H1 (cell line): ENCODE measurements around the gene RNU4-1. TPM values are rescaled to one million over a fixed set of nuclear protein-coding genes. Genes with fewer than 3 reads are reported as not detected.

Experiments used
- CTCF ChIA-PET: fragments of 300-600 bp; sonication (Branson Sonifier 250); formaldehyde crosslinking; loops from one replicate; lab custom pipeline; 2021; ENCODE audit not compliant: partially characterized antibody; lab: Charles Lee
- POLR2A ChIA-PET: fragments of 300-600 bp; sonication (Branson Sonifier 250); formaldehyde crosslinking; loops from one replicate; lab custom pipeline; 2021; ENCODE audit warnings: inconsistent platforms; ENCODE audit not compliant: partially characterized antibody; lab: Charles Lee
- DNase-seq, 2 experiments: peaks; one replicate each; pipeline versions ENCODE4 v3.0.0 to v3.0.0-alpha.2; 2010 to 2022; ENCODE audit warnings: low spot score in 2 of 2, low read depth in 1 of 2, mixed read lengths in 1 of 2
- FAIRE-seq: peaks from 2 replicates; lab custom pipeline; 2011; peaks lifted over from hg19 to GRCh38; lab: Jason Lieb, UNC
- H2AFZ ChIP-seq: 2 replicates; pipeline ENCODE4 v1.8.1; 2012; ENCODE audit warnings: low read length, inconsistent platforms
- H2AK5ac ChIP-seq: 2 replicates; pipeline ENCODE4 v1.6.1; 2013; ENCODE audit warnings: low read depth, low read length
- H2BK120ac ChIP-seq: replicated peaks from 2 replicates; pipeline ENCODE3; 2013; ENCODE audit warnings: low read depth, low read length, inconsistent platforms
- H2BK12ac ChIP-seq: 2 replicates; pipeline ENCODE4 v1.6.1; 2013; ENCODE audit warnings: low read depth, low read length
- H2BK15ac ChIP-seq: 2 replicates; pipeline ENCODE4 v1.6.1; 2013; ENCODE audit warnings: low read length
- H2BK20ac ChIP-seq: 2 replicates; pipeline ENCODE4 v1.6.1; 2013; ENCODE audit warnings: low read length
- H2BK5ac ChIP-seq: 2 replicates; pipeline ENCODE4 v1.6.1; 2013; ENCODE audit warnings: low read depth, low read length
- H3K14ac ChIP-seq: 2 replicates; pipeline ENCODE4 v1.6.1; 2013; ENCODE audit warnings: inconsistent platforms; ENCODE audit not compliant: insufficient read length
- H3K18ac ChIP-seq: 2 replicates; pipeline ENCODE4 v1.6.1; 2013; ENCODE audit warnings: low read length; ENCODE audit errors: extremely low read depth
- H3K23ac ChIP-seq: 2 replicates; pipeline ENCODE4 v1.6.1; 2013; ENCODE audit warnings: inconsistent platforms; ENCODE audit not compliant: insufficient read length
- H3K23me2 ChIP-seq: 2 replicates; pipeline ENCODE4 v1.6.1; 2013; ENCODE audit warnings: low read depth, low read length
- H3K27ac ChIP-seq: 2 replicates; pipeline ENCODE4 v1.6.1; 2011; ENCODE audit warnings: low read depth, low read length, inconsistent platforms
- H3K27me3 ChIP-seq, 4 experiments: replicated peaks in 1 of 4; 1 replicate in 1 of 4; 2 replicates in 3 of 4; pipeline versions ENCODE4 v1.6.1 to v1.8.1; 2011 to 2013; ENCODE audit warnings: low read length in 3 of 4, mild to moderate bottlenecking in 3 of 4, inconsistent platforms in 2 of 4, mixed read lengths in 2 of 4, moderate library complexity in 1 of 4; ENCODE audit not compliant: control insufficient read depth in 3 of 4, insufficient read depth in 3 of 4; ENCODE audit errors: extremely low read depth in 1 of 4
- H3K36me3 ChIP-seq, 4 experiments: 2 replicates each; pipeline versions ENCODE4 v1.6.1 to v1.8.1; 2011 to 2013; ENCODE audit warnings: mild to moderate bottlenecking in 4 of 4, low read length in 3 of 4, moderate library complexity in 2 of 4, control low read depth in 1 of 4, inconsistent platforms in 1 of 4; ENCODE audit not compliant: insufficient read depth in 4 of 4, control insufficient read depth in 2 of 4
- H3K4ac ChIP-seq: replicated peaks from 2 replicates; pipeline ENCODE3; 2013; ENCODE audit warnings: low read length, low read depth, mixed read lengths, inconsistent platforms; ENCODE audit not compliant: insufficient read length
- H3K4me1 ChIP-seq, 4 experiments: replicated peaks in 1 of 4; 1 replicate in 1 of 4; 2 replicates in 3 of 4; pipeline versions ENCODE4 v1.6.1 to v1.8.1; 2011 to 2013; ENCODE audit warnings: low read length in 3 of 4, inconsistent platforms in 2 of 4, mixed read lengths in 1 of 4; ENCODE audit not compliant: insufficient read depth in 4 of 4, control insufficient read depth in 3 of 4
- H3K4me2 ChIP-seq, 2 experiments: 2 replicates each; pipeline versions ENCODE4 v1.6.1 to v1.8.1; 2011 to 2013; ENCODE audit warnings: low read depth in 2 of 2, low read length in 2 of 2, control low read depth in 1 of 2, inconsistent platforms in 1 of 2, mild to moderate bottlenecking in 1 of 2; ENCODE audit not compliant: insufficient read depth in 1 of 2
- H3K4me3 ChIP-seq, 4 experiments: fragments of 200-600, 300-600 bp in 1 of 4; sonication (generic), shearing (Covaris generic), sonication (Bioruptor Twin) in 1 of 4; 2 replicates each; pipeline versions ENCODE4 v1.5.1 to v1.8.1; 2011 to 2016; ENCODE audit warnings: low read length in 4 of 4, low read depth in 3 of 4, control low read depth in 2 of 4, inconsistent platforms in 2 of 4, mild to moderate bottlenecking in 2 of 4, mixed read lengths in 1 of 4, moderate library complexity in 1 of 4; ENCODE audit not compliant: insufficient read depth in 2 of 4; ENCODE audit errors: extremely low read depth in 1 of 4
- H3K56ac ChIP-seq: replicated peaks from 2 replicates; pipeline ENCODE3; 2013; ENCODE audit warnings: low read depth, mild to moderate bottlenecking, mixed read lengths, low read length, inconsistent platforms; ENCODE audit not compliant: insufficient read length
- H3K79me1 ChIP-seq: 2 replicates; pipeline ENCODE4 v1.6.1; 2013; ENCODE audit warnings: low read depth, low read length, control low read depth
- H3K79me2 ChIP-seq, 2 experiments: 2 replicates each; pipeline versions ENCODE4 v1.6.1 to v1.8.1; 2012 to 2013; ENCODE audit warnings: low read length in 2 of 2, mild to moderate bottlenecking in 2 of 2, inconsistent platforms in 1 of 2; ENCODE audit not compliant: insufficient read depth in 2 of 2, control insufficient read depth in 1 of 2
- H3K9ac ChIP-seq, 4 experiments: replicated peaks in 1 of 4; 1 replicate in 1 of 4; 2 replicates in 3 of 4; pipeline versions ENCODE4 v1.6.1 to v1.8.1; 2011 to 2013; ENCODE audit warnings: low read depth in 3 of 4, low read length in 3 of 4, control low read depth in 2 of 4, mild to moderate bottlenecking in 2 of 4, moderate library complexity in 2 of 4, inconsistent platforms in 1 of 4; ENCODE audit errors: extremely low read depth in 1 of 4
- H3K9me3 ChIP-seq, 2 experiments: 2 replicates each; pipeline versions ENCODE4 v1.6.1 to v1.8.1; 2012 to 2013; ENCODE audit warnings: mild to moderate bottlenecking in 2 of 2, moderate library complexity in 2 of 2, control low read depth in 1 of 2, inconsistent platforms in 1 of 2, low read depth in 1 of 2, low read length in 1 of 2, mixed read lengths in 1 of 2; ENCODE audit not compliant: insufficient read depth in 2 of 2
- H4K20me1 ChIP-seq, 2 experiments: replicated peaks in 1 of 2; 2 replicates each; pipeline versions ENCODE3 to v1.8.1; 2011 to 2013; ENCODE audit warnings: inconsistent platforms in 2 of 2, low read length in 2 of 2, mild to moderate bottlenecking in 1 of 2; ENCODE audit not compliant: insufficient read depth in 2 of 2, control insufficient read depth in 1 of 2
- H4K5ac ChIP-seq: 2 replicates; pipeline ENCODE4 v1.6.1; 2013; ENCODE audit warnings: low read length, low read depth, mixed read lengths, inconsistent platforms; ENCODE audit not compliant: insufficient read length
- H4K8ac ChIP-seq: 2 replicates; pipeline ENCODE4 v1.8.0; 2013; ENCODE audit warnings: mild to moderate bottlenecking, moderate library complexity, low read length, inconsistent platforms; ENCODE audit not compliant: insufficient read depth; ENCODE audit errors: extremely low read depth
- H4K91ac ChIP-seq: replicated peaks from 2 replicates; pipeline ENCODE3; 2013; ENCODE audit warnings: low read length, mixed read lengths, inconsistent platforms; ENCODE audit not compliant: insufficient read length
- ASH2L ChIP-seq: fragments of 200-600, 300-600 bp; sonication (generic); IDR thresholded peaks from one replicate; pipeline ENCODE4 v1.7.1; 2017; ENCODE audit warnings: low read length
- HDAC2 ChIP-seq, 2 experiments: fragments of 300-600 bp in 1 of 2; sonication (generic) in 1 of 2; IDR thresholded peaks; 2 replicates each; pipeline ENCODE4 v1.6.1; 2011 to 2012; ENCODE audit warnings: low read depth in 2 of 2, low read length in 2 of 2, mild to moderate bottlenecking in 2 of 2, moderate library complexity in 2 of 2, borderline replicate concordance in 1 of 2, inconsistent platforms in 1 of 2
- JUN ChIP-seq: IDR thresholded peaks from 2 replicates; pipeline ENCODE4 v1.6.1; 2011; ENCODE audit warnings: low read depth, mild to moderate bottlenecking, improper control_type of control experiment, low read length
- JUND ChIP-seq: IDR thresholded peaks from 2 replicates; pipeline ENCODE4 v1.6.1; 2011; ENCODE audit warnings: mild to moderate bottlenecking, improper control_type of control experiment, low read length
- KDM4A ChIP-seq: IDR thresholded peaks from one replicate; pipeline ENCODE4 v1.7.1; 2012; ENCODE audit warnings: low read depth, mild to moderate bottlenecking, moderate library complexity, low read length, inconsistent platforms; ENCODE audit not compliant: severe bottlenecking
- NRF1 ChIP-seq: IDR thresholded peaks from 2 replicates; pipeline ENCODE4 v1.6.1; 2011; ENCODE audit warnings: mild to moderate bottlenecking, low read depth, low read length, improper control_type of control experiment
- POU5F1 ChIP-seq: IDR thresholded peaks from 2 replicates; pipeline ENCODE4 v1.6.1; 2011; ENCODE audit warnings: low read depth, mild to moderate bottlenecking, low read length, moderate library complexity
- SP4 ChIP-seq: IDR thresholded peaks from 2 replicates; pipeline ENCODE4 v1.6.1; 2012; ENCODE audit warnings: low read length, inconsistent platforms
- WGBS, 2 experiments: shearing (Covaris generic) in 1 of 2; methylation state at CpG; one replicate each; pipeline versions ENCODE4 v1.1.6 to v1.1.7; 2013 to 2015; ENCODE audit warnings: low lambda C conversion rate in 2 of 2, mixed read lengths in 2 of 2, inconsistent platforms in 1 of 2, low coverage in 1 of 2, missing lambda C conversion rate in 1 of 2; ENCODE audit not compliant: insufficient replicate concordance in 2 of 2, insufficient coverage in 1 of 2, insufficient read length in 1 of 2; ENCODE audit errors: extremely low coverage in 1 of 2, missing lambda C conversion rate in 1 of 2; 5-methylcytosine and 5-hydroxymethylcytosine counted together
- long read RNA-seq, 2 experiments: library from RNA in 1 of 2; library from capped mRNA in 1 of 2; stranded (forward); transcript quantifications; one replicate each; pipeline ENCODE4 v2.0.0, GENCODE V29; 2021; ENCODE audit warnings: inconsistent platforms in 1 of 2
- polyA minus RNA-seq, 3 experiments: library from RNA; depleted of rRNA, polyadenylated mRNA; stranded (reverse); fragments of >200 nt; gene quantifications; 1 replicate in 2 of 3; 2 replicates in 1 of 3; pipeline ENCODE4 v1.2.3, GENCODE V29; 2011
- polyA plus RNA-seq, 7 experiments: library from polyadenylated mRNA; depleted of rRNA in 3 of 7; stranded (reverse) in 5 of 7; unstranded in 2 of 7; fragments of >200 nt in 5 of 7; fragments of 200-250 nt in 2 of 7; gene quantifications; 1 replicate in 5 of 7; 2 replicates in 1 of 7; 4 replicates in 1 of 7; pipeline versions ENCODE4 v1.2.1 to v1.2.3, GENCODE V29; 2011 to 2013; ENCODE audit warnings: missing spikeins in 2 of 7, mixed read lengths in 2 of 7
- total RNA-seq: library from RNA; stranded (reverse); fragmentation: NEBNext Ultra II Directional; extraction: Animal tissue kit (Norgen Biotek cat#: 25700); gene quantifications from 2 replicates; pipeline ENCODE4 v1.2.1, GENCODE V29; 2021

The RNU4-1 gene
- total RNA-seq (1,424 and 1,786 TPM in 2 replicates), polyA plus RNA-seq (2011; rRNA removed) (under 0.01 TPM in 2 replicates), polyA minus RNA-seq (2011; rRNA and poly(A)+ RNA removed) (17,972 and 34,273 TPM in 2 replicates)
- under 0.01 TPM for polyA plus RNA-seq (2011; cell fraction: cytosol; rRNA removed)
- under 0.01 TPM for polyA plus RNA-seq (2011; cell fraction: nucleus; rRNA removed)
- 269 to 479 TPM in 2 of 4 replicates, not detected in the others for polyA plus RNA-seq (2012, experiment 1 of 2)
- not detected for polyA plus RNA-seq (2012, experiment 2 of 2)
- not detected for polyA plus RNA-seq (2013, experiment 1 of 2)
- polyA plus RNA-seq (2013, experiment 2 of 2): not detected
- 67,273 TPM for polyA minus RNA-seq (2011; cell fraction: cytosol; rRNA and poly(A)+ RNA removed)
- under 0.01 TPM for polyA minus RNA-seq (2011; cell fraction: nucleus; rRNA and poly(A)+ RNA removed)
- long read RNA-seq, experiment 1: 0 reads
- long read RNA-seq, experiment 2: 0 reads

DNA sequence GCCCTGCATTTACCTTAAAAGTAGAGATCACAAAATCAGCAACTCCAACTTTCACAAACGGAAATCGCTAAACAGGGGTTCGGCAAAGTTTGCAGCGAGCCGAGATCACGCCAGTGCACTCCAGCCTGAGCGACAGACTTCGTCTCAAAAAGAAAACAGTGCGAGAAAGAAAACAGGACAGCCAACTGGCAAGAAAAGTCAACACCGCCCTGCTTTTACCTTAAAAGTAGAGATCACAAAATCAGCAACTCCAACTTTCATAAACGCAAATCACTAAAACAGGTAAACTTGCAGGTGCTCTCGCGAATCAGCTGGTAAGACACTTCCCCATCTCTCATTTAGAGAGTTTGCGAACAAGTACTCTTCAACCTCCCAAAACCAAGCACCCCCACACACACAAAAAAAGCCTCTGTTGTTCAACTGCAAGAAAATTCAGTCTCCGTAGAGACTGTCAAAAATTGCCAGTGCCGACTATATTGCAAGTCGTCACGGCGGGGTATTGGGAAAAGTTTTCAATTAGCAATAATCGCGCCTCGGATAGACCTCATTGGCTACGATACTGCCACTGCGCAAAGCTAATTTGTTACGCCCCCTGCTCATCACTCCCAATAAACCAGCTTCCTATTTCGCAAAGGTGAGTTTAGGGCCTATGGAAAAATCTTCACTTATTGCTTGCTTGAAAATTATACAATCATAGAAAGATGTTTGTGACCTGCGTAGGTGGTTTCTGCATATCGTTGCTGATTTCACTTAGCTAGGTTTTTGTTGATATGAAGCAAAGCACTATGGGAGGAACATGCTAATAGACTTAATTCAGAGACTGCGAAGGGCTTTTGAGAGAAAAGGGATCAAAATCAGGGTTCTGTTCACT is at the start of gene RNU4-1:
Gene RNU4-1, minus strand, starts transcription at position 577 of the 871 bp plus-strand sequence.
- Histone ChIP-seq H3K18ac (peak within 1 kb of the TSS; percentile 72), H3K23me2 (peaks cover 7% of the 10 kb centered on the region; the same call in 1 of the 2 replicates), H2BK15ac (no peak within 1 kb of the TSS), H4K91ac (peak within 1 kb of the TSS; percentile 100), H2BK20ac (no peak within 1 kb of the TSS), H3K79me2 (no peaks in the 10 kb centered on the region), H4K20me1 (no peaks in the 10 kb centered on the region), H2AFZ (peak within 1 kb of the TSS; percentile 30), H2BK5ac (peak within 1 kb of the TSS; percentile 100), H2BK120ac (peak within 1 kb of the TSS; percentile 88), H3K27ac (peak within 1 kb of the TSS; percentile 100), H3K4me1 (peaks cover 4% of the 10 kb centered on the region in 4 experiments; a peak in 6 of 7 replicates), H3K4me3 (peak within 1 kb of the TSS; percentile 72 to 91 (median 73)), H3K9ac (peak within 1 kb of the TSS; percentile 64 to 99 (median 98)), H3K23ac (no peak within 1 kb of the TSS), H3K56ac (peak within 1 kb of the TSS; percentile 91), H3K4me2 (peak within 1 kb of the TSS; percentile 87 to 100), H3K4ac (peak within 1 kb of the TSS; percentile 94), H3K36me3 (no peaks in the 10 kb centered on the region), H2AK5ac (peak within 1 kb of the TSS; percentile 100; the same call in 1 of the 2 replicates), H3K9me3 (no peaks in the 10 kb centered on the region), H2BK12ac (peak within 1 kb of the TSS; percentile 92; the same call in 1 of the 2 replicates), H3K27me3 (no peaks in the 10 kb centered on the region), H4K8ac (peak within 1 kb of the TSS; percentile 98; the same call in 1 of the 2 replicates), H4K5ac (peak within 1 kb of the TSS; percentile 92), H3K79me1 (no peaks in the 10 kb centered on the region), H3K14ac (no peak within 1 kb of the TSS)
- DNase-seq (peak; percentile 75 to 80), FAIRE-seq (peak; percentile 83)
- 5% methylated on average over 29 of the region's 29 CpGs; no CpG with 5 or more reads in 1 of the 2 experiments for WGBS, 2 experiments
- ChIA-PET POLR2A (interaction anchor here (0.9 to 67.0 kb wide), 51 partner anchors 7 to 416 kb away, joined by 3 to 4270 read pairs (median 6); partner anchors contain the start of genes BICDL1, CIT, COX6A1 and GATC), CTCF (interaction anchor here (0.6 to 11.9 kb wide), 7 partner anchors 9 to 94 kb away, joined by 3 to 148 read pairs (median 6); partner anchors contain the start of genes PXN and SIRT4)
- TF ChIP-seq SP4: peak; percentile 92; the same call in 1 of the 2 replicates
- no peak for TF ChIP-seq KDM4A
- TF ChIP-seq JUND: peak; percentile 79
- peak; percentile 32 for TF ChIP-seq ASH2L
- TF ChIP-seq NRF1: no peak; the same call in 1 of the 2 replicates
- TF ChIP-seq HDAC2 (IDR thresholded peaks at IDR 0.05; ENCODE audit: borderline replicate concordance in 1 of 2, low read depth in 2 of 2, low read length in 2 of 2): peak in 1 of 2 experiments; percentile 88; a peak in 1 of 4 replicates
- no peak for TF ChIP-seq JUN
- peak; percentile 64; the same call in 1 of the 2 replicates for TF ChIP-seq POU5F1
